Measurements from ENCODE around the gene ZNF628. TPM values are rescaled to one million over a fixed set of nuclear protein-coding genes. Genes with fewer than 3 reads are reported as not detected.

The ZNF628 gene
- total and polyA plus RNA-seq, 2 of the 8 experiments (the other 6 are each of a cell fraction or from before 2014, with no cell fraction given) = 1.7 to 10.8 TPM

- H3K27me3 ChIP-seq (replicated peaks in 1 of 4; ENCODE audit: control insufficient read depth in 3 of 4, extremely low read depth in 1 of 4, insufficient read depth in 3 of 4, low read length in 3 of 4) = no peaks in the 10 kb centered on the region
- H3K4ac ChIP-seq (replicated peaks; ENCODE audit: insufficient read length, low read depth, low read length) = no peak overlapping the region
- H3K23ac ChIP-seq (ENCODE audit: insufficient read length) = no peak overlapping the region
- no peak overlapping the region for H2BK15ac ChIP-seq (ENCODE audit: low read length)
- H4K5ac ChIP-seq (ENCODE audit: insufficient read length, low read depth, low read length) = no peak overlapping the region
- no peak overlapping the region for H4K91ac ChIP-seq (replicated peaks; ENCODE audit: insufficient read length, low read length)
- H2AK5ac ChIP-seq (ENCODE audit: low read depth, low read length) = no peak overlapping the region; the same call in 1 of the 2 replicates
- H2BK20ac ChIP-seq (ENCODE audit: low read length) = peak overlapping the region; percentile 48; the same call in 1 of the 2 replicates
- H3K27ac ChIP-seq (ENCODE audit: low read depth, low read length) = no peak overlapping the region
- H3K14ac ChIP-seq (ENCODE audit: insufficient read length) = no peak overlapping the region
- H3K4me2 ChIP-seq (ENCODE audit: insufficient read depth in 1 of 2, low read depth in 2 of 2, low read length in 2 of 2) = no peak overlapping the region
- POLR2A ChIA-PET (ENCODE audit: partially characterized antibody) = interaction anchor here (0.7 to 6.8 kb wide), 7 partner anchors 9 to 111 kb away, joined by 3 to 50 read pairs (median 8); no protein-coding TSS in a partner anchor
- TF ChIP-seq MAX (IDR thresholded peaks at IDR 0.05) = no peak
- TF ChIP-seq BCL11A (IDR thresholded peaks at IDR 0.05; ENCODE audit: low read depth in 2 of 2, low read length in 2 of 2) = no peak
- TF ChIP-seq SIX5 (IDR thresholded peaks at IDR 0.05; ENCODE audit: low read depth, low read length) = no peak
- no peak overlapping the region for H3K18ac ChIP-seq (ENCODE audit: extremely low read depth, low read length)
- H3K4me1 ChIP-seq (replicated peaks in 1 of 4; ENCODE audit: control insufficient read depth in 3 of 4, insufficient read depth in 4 of 4, low read length in 3 of 4) = peaks cover 0 to 37% (median 26%) of the 10 kb centered on the region in 4 experiments; a peak in 6 of 7 replicates
- no peak overlapping the region for H3K4me3 ChIP-seq (ENCODE audit: extremely low read depth in 1 of 4, insufficient read depth in 2 of 4, low read depth in 3 of 4, low read length in 4 of 4)
- WGBS, 2 experiments (ENCODE audit: extremely low coverage in 1 of 2, insufficient coverage in 1 of 2, insufficient read length in 1 of 2, insufficient replicate concordance in 2 of 2, low coverage in 1 of 2, low lambda C conversion rate in 2 of 2, missing lambda C conversion rate in 1 of 2) = 91% methylated on average over 25 of the region's 47 CpGs; no CpG with 5 or more reads in 1 of the 2 experiments
- peaks cover 0 to 17% of the 10 kb centered on the region in 2 experiments; a peak in 2 of 4 replicates for H3K79me2 ChIP-seq (ENCODE audit: control insufficient read depth in 1 of 2, insufficient read depth in 2 of 2, low read length in 2 of 2)
- H3K23me2 ChIP-seq (ENCODE audit: low read depth, low read length) = peaks cover 8% of the 10 kb centered on the region; the same call in 1 of the 2 replicates
- peaks cover 9% of the 10 kb centered on the region for H3K79me1 ChIP-seq (ENCODE audit: low read depth, low read length)
- H2BK12ac ChIP-seq (ENCODE audit: low read depth, low read length) = no peak overlapping the region
- no peak overlapping the region for H2BK5ac ChIP-seq (ENCODE audit: low read depth, low read length)
- CTCF ChIA-PET (ENCODE audit: partially characterized antibody) = interaction anchor here (0.6 to 3.9 kb wide), 9 partner anchors 10 to 150 kb away, joined by 3 to 21 read pairs (median 5); partner anchors contain the start of gene ZNF865
- H3K9me3 ChIP-seq (ENCODE audit: insufficient read depth in 2 of 2, low read depth in 1 of 2, low read length in 1 of 2) = no peaks in the 10 kb centered on the region
- no peak for DNase-seq (ENCODE audit: low read depth in 1 of 2, low spot score in 2 of 2)
- no peak overlapping the region for H3K56ac ChIP-seq (replicated peaks; ENCODE audit: insufficient read length, low read depth, low read length)
- FAIRE-seq = no peak
- no peak overlapping the region for H2BK120ac ChIP-seq (replicated peaks; ENCODE audit: low read depth, low read length)
- H3K36me3 ChIP-seq (ENCODE audit: control insufficient read depth in 2 of 4, insufficient read depth in 4 of 4, low read length in 3 of 4) = peaks cover 0 to 10% (median 0%) of the 10 kb centered on the region in 4 experiments; a peak in 2 of 8 replicates
- no peak overlapping the region for H4K8ac ChIP-seq (ENCODE audit: extremely low read depth, insufficient read depth, low read length)
- no peak overlapping the region for H2AFZ ChIP-seq (ENCODE audit: low read length)
- H4K20me1 ChIP-seq (replicated peaks in 1 of 2; ENCODE audit: control insufficient read depth in 1 of 2, insufficient read depth in 2 of 2, low read length in 2 of 2) = peaks cover 0 to 6% of the 10 kb centered on the region in 2 experiments
- H3K9ac ChIP-seq (replicated peaks in 1 of 4; ENCODE audit: extremely low read depth in 1 of 4, low read depth in 3 of 4, low read length in 3 of 4) = no peak overlapping the region
These were observed 6.7 kb downstream of the ZNF628 start for GRCh38 chr19:55482967-55483705.
